MM.1S (cell line): ENCODE results near the gene PPP5C.

Source experiments
- DNase-seq: peaks from one replicate; pipeline ENCODE4 v3.0.0-alpha.2; 2015
- H2AFZ ChIP-seq: fragments of 300-600 bp; sonication (generic); 2 replicates; pipeline ENCODE4 v1.6.0; 2016; ENCODE audit warnings: antibody characterized with exemption, low read length
- H3F3A ChIP-seq: fragments of 300-600 bp; sonication (generic); 2 replicates; pipeline ENCODE4 v1.6.1; 2016; ENCODE audit warnings: mild to moderate bottlenecking, antibody characterized with exemption, low read length, moderate library complexity, mixed read lengths; ENCODE audit not compliant: insufficient read depth
- H3K27ac ChIP-seq: fragments of 300-600 bp; sonication (generic); 2 replicates; pipeline ENCODE4 v1.5.1; 2016; ENCODE audit warnings: mild to moderate bottlenecking, low read length
- H3K27me3 ChIP-seq: fragments of 300-600 bp; sonication (generic); replicated peaks from 2 replicates; pipeline ENCODE4 v1.6.0; 2016; ENCODE audit warnings: low read length; ENCODE audit not compliant: insufficient read depth
- H3K36me3 ChIP-seq: fragments of 300-600 bp; sonication (generic); replicated peaks from 2 replicates; pipeline ENCODE4 v1.6.1; 2016; ENCODE audit warnings: mild to moderate bottlenecking, low read length, mixed read lengths; ENCODE audit not compliant: insufficient read depth
- H3K4me1 ChIP-seq: fragments of 300-600 bp; sonication (generic); 2 replicates; pipeline ENCODE4 v1.6.1; 2016; ENCODE audit warnings: low read length, mixed read lengths
- H3K4me2 ChIP-seq: fragments of 300-600 bp; sonication (generic); 2 replicates; pipeline ENCODE4 v1.6.0; 2016; ENCODE audit warnings: low read depth, low read length
- H3K4me3 ChIP-seq: fragments of 300-600 bp; sonication (generic); 2 replicates; pipeline ENCODE4 v1.5.1; 2016; ENCODE audit warnings: low read length, mixed read lengths
- H3K79me2 ChIP-seq: fragments of 300-600 bp; sonication (generic); 2 replicates; pipeline ENCODE4 v1.6.1; 2016; ENCODE audit warnings: mixed run types, low read length, mixed read lengths
- H3K9ac ChIP-seq: fragments of 300-600 bp; sonication (generic); 2 replicates; pipeline ENCODE4 v1.6.1; 2016; ENCODE audit warnings: low read length, mixed read lengths
- H3K9me2 ChIP-seq: fragments of 300-600 bp; sonication (generic); replicated peaks from 2 replicates; pipeline ENCODE4 v1.6.1; 2016; ENCODE audit warnings: mild to moderate bottlenecking, low read length, mixed read lengths; ENCODE audit not compliant: insufficient read depth
- H3K9me3 ChIP-seq: fragments of 300-600 bp; sonication (generic); replicated peaks from 2 replicates; pipeline ENCODE4 v1.6.1; 2016; ENCODE audit warnings: mild to moderate bottlenecking, low read length, mixed read lengths; ENCODE audit not compliant: insufficient read depth
- H4K20me1 ChIP-seq: fragments of 300-600 bp; sonication (generic); 2 replicates; pipeline ENCODE4 v1.6.1; 2016; ENCODE audit warnings: mild to moderate bottlenecking, low read length, moderate library complexity, mixed read lengths; ENCODE audit not compliant: insufficient read depth
- CTCF ChIP-seq: fragments of 300-600 bp; sonication (generic); IDR thresholded peaks from 2 replicates; pipeline ENCODE4 v1.5.1; 2016; ENCODE audit warnings: antibody characterized with exemption, low read length, mixed read lengths
- EZH2 ChIP-seq: fragments of 300-600 bp; sonication (generic); optimal IDR thresholded peaks from 2 replicates; pipeline ENCODE3; 2017; ENCODE audit warnings: low read depth, mild to moderate bottlenecking, antibody characterized with exemption, low read length, mixed read lengths
- EZH2phosphoT487 ChIP-seq: fragments of 300-600 bp; sonication (generic); IDR thresholded peaks from 2 replicates; pipeline ENCODE4 v1.6.1; 2018; ENCODE audit warnings: antibody characterized with exemption, low read length

PPP5C gene

GRCh38 chr19:46345157-46345556 is 1.7 kb upstream of the PPP5C start:
- Histone ChIP-seq H3K9ac (no peak overlapping the region), H3K36me3 (no peaks in the 10 kb centered on the region), H3K27me3 (peaks cover 34% of the 10 kb centered on the region), H3K4me2 (no peak overlapping the region), H3K79me2 (peaks cover 33% of the 10 kb centered on the region), H3K9me2 (no peaks in the 10 kb centered on the region), H3F3A (0 out of 2 replicates have a peak, but pooled peaks cover 6% of the 10 kb centered on the region), H3K4me1 (peaks cover 25% of the 10 kb centered on the region), H3K9me3 (no peaks in the 10 kb centered on the region), H2AFZ (no peak overlapping the region), H4K20me1 (no peaks in the 10 kb centered on the region; the same call in 1 of the 2 replicates), H3K4me3 (no peak overlapping the region), H3K27ac (no peak overlapping the region)
- TF ChIP-seq EZH2phosphoT487 (no peak), CTCF (no peak), EZH2 (no peak)
- no peak for DNase-seq

GRCh38 chr19:46347572-46347883 is 641 bp downstream of the PPP5C start:
- peak overlapping the region; percentile 93; the same call in 1 of the 2 replicates for H2AFZ ChIP-seq

DNA sequence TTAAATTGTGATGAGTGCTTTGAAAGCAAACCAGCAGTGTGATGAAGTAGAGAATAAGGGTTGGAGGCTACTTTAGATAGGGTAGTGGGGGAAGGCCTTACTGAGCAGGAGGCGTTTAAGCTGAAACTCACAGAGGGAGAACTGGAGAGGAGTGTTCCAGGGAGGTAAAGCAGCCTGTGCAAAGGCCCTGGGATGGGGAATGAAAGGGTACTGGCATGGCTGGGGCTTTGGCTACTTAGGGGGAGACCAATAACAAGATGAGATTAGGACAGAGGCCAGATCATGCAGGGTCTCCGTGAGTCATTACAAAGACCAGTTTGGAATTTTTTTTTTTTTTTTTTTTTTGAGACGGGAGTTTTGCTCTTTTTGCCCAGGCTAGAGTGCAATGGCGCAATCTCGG is 1.1 kb downstream of the PPP5C start:
- 0 out of 2 replicates have a peak, but pooled peaks cover 6% of the 10 kb centered on the region for H3F3A ChIP-seq
- H3K79me2 ChIP-seq = peaks cover 59% of the 10 kb centered on the region
- no peak overlapping the region for H3K27ac ChIP-seq
- no peak for DNase-seq
- TF ChIP-seq EZH2 (no peak), CTCF (no peak), EZH2phosphoT487 (no peak)
- H3K27me3 ChIP-seq = peaks cover 6% of the 10 kb centered on the region
- H3K4me1 ChIP-seq = peaks cover 36% of the 10 kb centered on the region
- H3K36me3 ChIP-seq = no peaks in the 10 kb centered on the region; the same call in 1 of the 2 replicates
- peak overlapping the region; percentile 96 for H3K4me3 ChIP-seq
- no peaks in the 10 kb centered on the region for H3K9me3 ChIP-seq
- no peak overlapping the region for H2AFZ ChIP-seq
- peaks cover 6% of the 10 kb centered on the region; the same call in 1 of the 2 replicates for H4K20me1 ChIP-seq
- H3K4me2 ChIP-seq = peak overlapping the region; percentile 82
- H3K9me2 ChIP-seq = no peaks in the 10 kb centered on the region
- peak overlapping the region; percentile 89; the same call in 1 of the 2 replicates for H3K9ac ChIP-seq

More at GRCh38 chr19:46347572-46347883, 641 bp downstream of the PPP5C start:
- Histone ChIP-seq H3K79me2 (peaks cover 56% of the 10 kb centered on the region), H3K27ac (no peak overlapping the region), H3K4me1 (peaks cover 36% of the 10 kb centered on the region), H3K36me3 (no peaks in the 10 kb centered on the region; the same call in 1 of the 2 replicates), H3K4me3 (peak overlapping the region; percentile 96), H3K9me2 (no peaks in the 10 kb centered on the region), H3K4me2 (peak overlapping the region; percentile 82), H3K27me3 (peaks cover 10% of the 10 kb centered on the region), H3F3A (0 out of 2 replicates have a peak, but pooled peaks cover 6% of the 10 kb centered on the region), H3K9me3 (no peaks in the 10 kb centered on the region), H4K20me1 (peaks cover 6% of the 10 kb centered on the region; the same call in 1 of the 2 replicates), H3K9ac (peak overlapping the region; percentile 89)
- TF ChIP-seq EZH2phosphoT487 (no peak), EZH2 (no peak), CTCF (no peak)
- no peak for DNase-seq
